K562 treated with DMSO at 1 percent for 48 hours (cell line): ENCODE data around the gene TCP11X2. TPM values are rescaled to one million over a fixed set of nuclear protein-coding genes. Genes with fewer than 3 reads are reported as not detected.

ENCODE experiments used
- total RNA-seq: library from RNA; unstranded; fragments of 300-600 nt; gene quantifications from 2 replicates; pipeline ENCODE4 v1.2.3, GENCODE V29; 2022; ENCODE audit warnings: low replicate concordance; ENCODE audit errors: extremely low read depth

The TCP11X2 gene
- total RNA-seq: not detected in 2 replicates

DNA sequence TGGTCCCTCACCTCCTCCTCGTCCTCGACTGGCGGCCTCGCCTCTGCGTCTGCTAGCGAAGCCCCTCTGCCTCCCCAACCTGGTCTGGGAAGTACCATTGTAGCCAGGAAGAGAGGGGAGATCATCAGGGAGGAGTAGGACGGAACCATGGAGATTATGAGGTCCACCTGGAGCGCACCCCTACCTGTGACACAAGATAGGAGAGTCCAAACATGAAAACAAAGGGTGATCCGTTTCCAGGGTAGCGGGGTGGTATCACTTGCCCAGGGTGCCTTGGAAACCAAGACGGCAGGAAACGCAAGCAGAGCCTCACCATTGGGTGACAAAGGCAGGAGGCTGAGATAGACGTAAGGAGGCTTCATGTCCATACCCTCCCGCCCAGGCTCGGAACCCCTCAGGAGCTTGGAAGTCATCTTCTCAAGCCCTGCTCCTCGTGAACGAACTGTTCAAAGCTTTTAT is at the start of gene TCP11X2:
TSS of gene TCP11X2 (minus strand) at position 51 of the 459 bp plus-strand sequence.

DNA sequence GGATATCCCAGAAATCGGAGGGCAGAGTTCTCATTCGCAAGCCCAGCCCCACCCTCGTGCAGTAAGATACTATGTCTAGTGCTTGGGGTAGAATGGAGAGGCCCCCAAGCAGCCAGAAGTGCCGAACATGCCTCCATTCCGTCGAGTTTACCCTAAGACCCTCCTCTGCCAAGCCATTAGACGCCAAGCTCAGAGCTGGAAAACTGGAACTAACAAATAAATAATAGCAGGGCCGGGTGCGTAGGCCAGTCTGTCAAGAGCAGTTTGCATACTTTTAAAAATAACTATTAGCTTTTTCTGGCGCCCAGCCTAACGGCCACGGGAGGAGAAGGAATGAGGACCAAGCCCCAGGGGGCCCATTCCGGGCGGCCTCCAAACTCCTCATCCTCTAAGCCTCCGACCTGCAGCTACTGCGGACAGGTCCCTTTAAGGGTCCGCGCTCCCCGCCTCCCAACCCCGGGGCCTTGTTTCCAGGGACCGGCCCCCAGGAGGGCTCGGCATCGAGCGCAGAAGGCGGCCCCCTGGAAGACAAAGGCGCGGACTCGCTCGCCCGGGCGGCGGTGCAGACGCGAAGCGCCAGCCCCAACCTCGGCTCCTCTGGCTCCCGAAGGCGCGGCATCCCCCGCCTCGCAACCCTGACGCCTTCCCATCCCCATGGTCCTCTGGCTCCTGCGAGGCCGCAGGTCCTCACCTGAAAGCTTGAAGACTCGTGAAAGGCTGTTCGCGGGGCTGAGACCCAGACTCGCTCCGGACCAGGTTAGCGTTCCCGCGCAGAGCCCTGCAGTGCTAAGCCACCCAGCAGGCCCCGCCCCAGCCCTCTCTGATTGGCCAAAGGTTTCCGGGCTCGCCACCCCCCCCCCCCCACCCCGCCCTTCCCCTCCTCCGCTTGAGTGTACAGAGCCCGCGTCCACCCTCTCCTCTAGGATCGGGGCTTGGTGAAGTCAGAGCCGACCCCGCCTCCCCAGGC is 44.6 kb upstream of the TCP11X2 start, which contains the start of gene TMSB15A:
TSS of gene TMSB15A (minus strand) at position 765 of the 967 bp plus-strand sequence.

DNA sequence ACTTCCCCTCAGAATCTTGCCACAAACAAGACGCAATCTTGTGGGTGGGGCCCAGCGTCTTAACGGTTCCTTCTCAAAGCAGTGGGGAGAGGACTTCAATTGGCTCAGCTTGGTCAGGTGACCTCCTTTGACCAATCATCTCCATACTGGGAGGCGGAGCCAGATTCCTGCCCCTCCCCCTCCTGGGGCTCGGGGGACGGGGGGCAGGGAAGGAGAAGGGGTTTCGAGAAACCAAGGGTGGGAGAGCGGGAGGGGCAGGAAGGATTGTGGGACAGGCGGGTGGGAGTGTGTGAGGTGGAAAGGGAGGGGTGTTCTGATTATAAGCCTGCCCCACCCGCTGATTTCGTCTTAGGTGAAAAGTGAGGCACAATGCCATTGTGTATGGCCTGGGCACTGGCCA is 31.7 kb downstream of the TCP11X2 start, which contains the start of gene NXF2B:
TSS of gene NXF2B (minus strand) at position 101 of the 400 bp plus-strand sequence. CDS start 59,972 bp downstream, outside the sequence.

Other genes starting within 250 kb of the TCP11X2 start
- not detected in 2 replicates for gene NXF2, start 224.6 kb downstream of the TCP11X2 start, total RNA-seq
- not detected in 2 replicates for gene NXF2B, start 31.8 kb downstream of the TCP11X2 start, total RNA-seq
- gene TMSB15A, start 44.9 kb upstream of the TCP11X2 start, total RNA-seq: not detected in 2 replicates
- gene ARMCX5, start 127.7 kb upstream of the TCP11X2 start, total RNA-seq: not detected in 2 replicates
- not detected in 2 replicates for gene GPRASP1, start 179.7 kb upstream of the TCP11X2 start, total RNA-seq
- gene GPRASP2, start 240.6 kb upstream of the TCP11X2 start, total RNA-seq: not detected in 2 replicates
- gene GPRASP3, start 248.9 kb upstream of the TCP11X2 start, total RNA-seq: not detected in 2 replicates